Neutrophil (primary cell): Measurements from ENCODE around the gene SCRT2.

Experiments
- H3K27ac ChIP-seq: fragments of 200-600 bp; sonication (generic); 2 replicates; pipeline ENCODE4 v1.5.1; 2016; ENCODE audit warnings: mild to moderate bottlenecking, moderate library complexity
- H3K27me3 ChIP-seq: fragments of 200-600 bp; sonication (generic); 2 replicates; pipeline ENCODE4 v1.6.0; 2016; ENCODE audit warnings: mild to moderate bottlenecking
- H3K36me3 ChIP-seq: fragments of 200-600 bp; sonication (generic); 2 replicates; pipeline ENCODE4 v1.5.1; 2017
- H3K4me1 ChIP-seq, 2 experiments: fragments of 200-600 bp in 1 of 2; sonication (generic) in 1 of 2; 1 replicate in 1 of 2; 2 replicates in 1 of 2; pipeline versions ENCODE4 v1.5.1 to v1.6.1; 2013 to 2016; ENCODE audit warnings: low read depth in 1 of 2, low read length in 1 of 2, mild to moderate bottlenecking in 1 of 2, moderate library complexity in 1 of 2; ENCODE audit not compliant: control insufficient read depth in 1 of 2, insufficient read depth in 1 of 2
- H3K4me3 ChIP-seq, 2 experiments: fragments of 200-600 bp in 1 of 2; sonication (generic) in 1 of 2; 1 replicate in 1 of 2; 2 replicates in 1 of 2; pipeline ENCODE4 v1.5.1; 2013 to 2016; ENCODE audit warnings: low read depth in 1 of 2, low read length in 1 of 2, mild to moderate bottlenecking in 1 of 2, moderate library complexity in 1 of 2
- H3K9me3 ChIP-seq: fragments of 200-600 bp; sonication (generic); 2 replicates; pipeline ENCODE4 v1.5.1; 2016
- CTCF ChIP-seq: fragments of 200-600 bp; sonication (generic); IDR thresholded peaks from 2 replicates; pipeline ENCODE4 v1.5.1; 2016; ENCODE audit warnings: antibody characterized with exemption

The SCRT2 gene

GRCh38 chr20:687468-688203, 12.0 kb upstream of the SCRT2 start:
- H3K4me1 ChIP-seq: no peaks in the 10 kb centered on the region
- H3K27me3 ChIP-seq: peaks cover 28% of the 10 kb centered on the region
- no peak for TF ChIP-seq CTCF
- no peak overlapping the region for H3K27ac ChIP-seq
- H3K4me3 ChIP-seq: no peak overlapping the region
- H3K36me3 ChIP-seq: no peaks in the 10 kb centered on the region
- no peaks in the 10 kb centered on the region for H3K9me3 ChIP-seq

GRCh38 chr20:684676-685319, 9.2 kb upstream of the SCRT2 start:
- H3K27me3 ChIP-seq: peaks cover 28% of the 10 kb centered on the region
- TF ChIP-seq CTCF: no peak
- H3K4me3 ChIP-seq: no peak overlapping the region
- H3K27ac ChIP-seq: no peak overlapping the region
- no peaks in the 10 kb centered on the region for H3K36me3 ChIP-seq
- H3K4me1 ChIP-seq: no peaks in the 10 kb centered on the region
- H3K9me3 ChIP-seq: no peaks in the 10 kb centered on the region

- H3K4me1 ChIP-seq: no peaks in the 10 kb centered on the region
- H3K4me3 ChIP-seq: no peak overlapping the region
- no peak overlapping the region for H3K27ac ChIP-seq
- no peak for TF ChIP-seq CTCF
- no peaks in the 10 kb centered on the region for H3K9me3 ChIP-seq
- H3K27me3 ChIP-seq: peaks cover 43% of the 10 kb centered on the region
- no peaks in the 10 kb centered on the region for H3K36me3 ChIP-seq
Measured at GRCh38 chr20:682123-682522, 6.5 kb upstream of the SCRT2 start.

GRCh38 chr20:680638-681187, 5.1 kb upstream of the SCRT2 start:
- TF ChIP-seq CTCF: no peak
- no peaks in the 10 kb centered on the region for H3K36me3 ChIP-seq
- H3K4me1 ChIP-seq: peaks cover 0 to 4% of the 10 kb centered on the region in 2 experiments
- no peak overlapping the region for H3K4me3 ChIP-seq
- H3K27me3 ChIP-seq: peaks cover 57% of the 10 kb centered on the region
- H3K9me3 ChIP-seq: no peaks in the 10 kb centered on the region
- no peak overlapping the region for H3K27ac ChIP-seq

GRCh38 chr20:677957-678356, 2.4 kb upstream of the SCRT2 start:
- peaks cover 0 to 10% of the 10 kb centered on the region in 2 experiments for H3K4me1 ChIP-seq
- no peak overlapping the region for H3K27ac ChIP-seq
- H3K4me3 ChIP-seq: no peak overlapping the region
- H3K36me3 ChIP-seq: no peaks in the 10 kb centered on the region
- no peaks in the 10 kb centered on the region for H3K9me3 ChIP-seq
- no peak for TF ChIP-seq CTCF
- peaks cover 85% of the 10 kb centered on the region for H3K27me3 ChIP-seq
